T-helper 1 cell treated with Interleukin-12 subunit alpha and Interleukin-12 subunit beta and Interleukin-4 antibody, amounts not matched to agents 30 ng/mL and 1 ng/mL, for 36 hours (primary cell): ENCODE measurements around the gene ZNF319. TPM values are rescaled to one million over a fixed set of nuclear protein-coding genes. Genes with fewer than 3 reads are reported as not detected.

Source experiments
- intact Hi-C: fragments of 100-400 bp; cut with micrococcal nuclease; formaldehyde crosslinking; loops from one replicate; pipeline ENCODE4 v1.15.1; 2024
- total RNA-seq: library from RNA; stranded (reverse); gene quantifications from 2 replicates; pipeline ENCODE4 v1.2.3, GENCODE V29; 2022

Gene ZNF319
- total RNA-seq, 1 donor from 2014 or later, result 17.8 TPM

GRCh38 chr16:57999366-57999970 is 1.0 kb downstream of the ZNF319 start:
- intact Hi-C loops, result loop anchor here (2.0 kb wide), 2 partner anchors 199 to 351 kb away; no protein-coding TSS in a partner anchor

DNA sequence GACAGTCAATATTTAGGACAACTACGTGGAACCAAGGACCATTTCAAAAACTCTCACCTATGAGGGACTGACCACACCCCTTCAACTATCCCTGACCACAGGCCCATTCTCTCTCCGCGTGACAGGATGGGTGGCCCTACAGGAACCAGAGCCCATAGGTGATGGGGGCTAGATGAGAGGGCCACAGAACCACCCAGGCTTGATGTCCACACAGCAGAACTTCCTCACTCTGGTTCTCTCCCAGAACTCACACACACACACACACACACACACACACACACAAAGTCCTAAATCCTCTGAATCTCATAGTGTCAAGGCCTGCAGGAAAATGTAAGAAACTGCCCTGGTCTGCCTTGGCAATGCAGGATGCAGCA is 1.5 kb downstream of the ZNF319 start:
- intact Hi-C loops, result loop anchor here (1.0 to 2.0 kb wide), 4 partner anchors 189 to 813 kb away; partner anchors contain the start of genes PSME3IP1 and RSPRY1

DNA sequence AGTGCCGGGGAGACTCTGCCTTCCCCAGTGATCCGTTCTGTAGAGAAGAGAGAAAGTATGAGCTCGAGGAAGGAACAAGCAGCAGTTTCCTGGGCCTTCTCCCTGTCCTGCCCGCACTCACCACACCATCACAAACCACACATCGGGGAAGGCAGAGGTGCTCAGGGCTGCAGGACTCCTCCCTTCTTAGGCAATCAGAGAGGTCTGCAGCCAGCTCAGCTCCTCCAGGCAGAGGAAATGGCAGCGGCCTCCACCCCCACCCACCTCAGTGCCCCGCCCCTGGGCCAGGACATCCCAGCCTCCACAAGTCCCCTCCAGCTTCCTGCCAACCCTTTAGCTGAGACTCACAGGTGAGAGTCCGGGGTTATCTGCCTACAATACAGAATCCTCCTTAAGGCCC is 2.0 kb downstream of the ZNF319 start:
- intact Hi-C loops, result loop anchor here (1.0 to 2.0 kb wide), 4 partner anchors 188 to 812 kb away; partner anchors contain the start of genes PSME3IP1 and RSPRY1

- intact Hi-C loops, result loop anchor here (1.0 to 2.0 kb wide), 4 partner anchors 187 to 811 kb away; partner anchors contain the start of genes PSME3IP1 and RSPRY1
Measured at GRCh38 chr16:57997528-57998265, 2.8 kb downstream of the ZNF319 start.

- intact Hi-C loops, result no loop called here
Measured at GRCh38 chr16:57997176-57997527, 3.3 kb downstream of the ZNF319 start.

GRCh38 chr16:57996406-57997175 is 3.9 kb downstream of the ZNF319 start:
- intact Hi-C loops, result no loop called here

DNA sequence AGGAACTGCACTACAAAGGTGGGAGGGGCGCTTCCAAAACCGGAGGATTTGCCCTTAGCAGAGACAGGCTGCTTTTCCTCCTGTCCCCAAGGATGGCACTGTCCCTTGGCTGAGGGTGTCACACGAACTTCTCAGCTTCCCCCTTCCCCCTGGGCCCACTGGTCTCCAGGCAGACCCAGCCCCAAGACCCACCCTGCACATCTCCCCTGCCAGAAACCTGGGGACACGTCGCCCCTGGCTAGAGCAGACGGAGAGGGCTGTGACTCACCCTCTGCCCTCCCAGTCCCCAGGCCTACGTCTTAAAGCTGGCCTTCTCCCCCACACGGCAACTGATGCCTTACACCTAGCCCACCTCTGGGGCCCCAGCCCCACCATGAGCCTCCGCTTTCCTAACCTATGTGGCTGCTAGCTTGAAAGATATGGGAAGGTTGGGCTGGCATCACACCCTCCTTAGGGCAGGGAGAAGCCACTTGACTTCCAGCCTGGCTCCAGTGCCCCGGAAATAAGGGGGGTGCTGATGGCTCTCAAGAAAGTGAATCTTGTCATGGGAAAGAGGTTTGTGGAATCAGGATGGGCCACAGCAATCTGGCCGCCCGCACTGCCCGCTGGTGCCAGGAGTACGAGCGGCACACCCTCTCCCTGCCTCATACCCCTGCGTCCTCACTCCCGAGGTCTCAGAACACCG is 4.6 kb downstream of the ZNF319 start:
- intact Hi-C loops, result no loop called here

GRCh38 chr16:57994778-57995177 is 5.7 kb downstream of the ZNF319 start:
- intact Hi-C loops, result no loop called here

GRCh38 chr16:57994361-57994760 is 6.1 kb downstream of the ZNF319 start:
- intact Hi-C loops, result no loop called here

DNA sequence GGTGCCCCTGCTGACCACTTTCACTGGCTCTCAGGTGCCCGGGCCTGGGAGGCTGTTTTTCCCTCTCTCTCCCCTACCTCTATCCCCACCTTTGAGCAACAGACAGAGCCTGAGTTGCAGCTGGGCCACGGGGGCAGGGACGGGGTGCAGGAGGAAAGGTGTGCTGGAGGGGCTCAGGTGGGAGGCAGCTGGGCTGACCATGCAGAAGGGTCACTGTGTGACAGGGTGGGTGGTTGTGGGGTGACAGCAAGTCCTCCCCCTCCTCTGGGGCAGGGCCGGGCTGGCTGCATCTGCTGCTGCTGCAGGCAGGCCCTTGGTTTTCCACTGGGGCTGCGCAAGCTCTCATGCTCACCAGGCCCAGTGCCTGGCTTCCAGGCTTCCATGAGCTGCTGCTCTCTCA is 6.6 kb downstream of the ZNF319 start:
- intact Hi-C loops, result no loop called here

GRCh38 chr16:57993438-57993837 is 7.0 kb downstream of the ZNF319 start:
- intact Hi-C loops, result no loop called here

GRCh38 chr16:57992084-57992483 is 8.4 kb downstream of the ZNF319 start:
- intact Hi-C loops, result no loop called here

DNA sequence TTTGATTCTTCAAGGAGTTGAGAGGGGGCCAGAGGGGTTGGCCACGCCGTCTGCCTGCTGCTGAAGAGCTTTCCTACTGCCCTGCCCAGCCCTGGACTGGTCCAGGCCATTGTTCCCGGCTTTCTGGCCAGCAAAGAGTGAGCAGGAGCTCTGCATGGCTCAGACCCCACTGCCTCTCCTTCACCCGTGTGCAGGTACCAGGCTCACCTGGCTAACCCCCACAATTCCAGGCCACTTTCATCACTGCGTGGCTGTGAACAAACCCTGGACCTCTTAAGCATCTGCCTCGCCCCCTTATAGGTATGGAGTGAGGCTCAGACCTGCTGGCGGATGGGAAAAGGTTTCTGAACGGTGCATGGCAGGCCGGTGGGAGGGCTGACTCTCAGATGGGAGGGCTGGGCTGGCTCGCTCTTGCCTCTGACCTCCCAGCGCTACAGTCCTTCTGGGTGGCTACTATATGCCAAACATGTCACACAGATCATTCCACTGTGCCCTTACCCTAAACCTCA is 8.9 kb downstream of the ZNF319 start:
- intact Hi-C loops, result no loop called here

DNA sequence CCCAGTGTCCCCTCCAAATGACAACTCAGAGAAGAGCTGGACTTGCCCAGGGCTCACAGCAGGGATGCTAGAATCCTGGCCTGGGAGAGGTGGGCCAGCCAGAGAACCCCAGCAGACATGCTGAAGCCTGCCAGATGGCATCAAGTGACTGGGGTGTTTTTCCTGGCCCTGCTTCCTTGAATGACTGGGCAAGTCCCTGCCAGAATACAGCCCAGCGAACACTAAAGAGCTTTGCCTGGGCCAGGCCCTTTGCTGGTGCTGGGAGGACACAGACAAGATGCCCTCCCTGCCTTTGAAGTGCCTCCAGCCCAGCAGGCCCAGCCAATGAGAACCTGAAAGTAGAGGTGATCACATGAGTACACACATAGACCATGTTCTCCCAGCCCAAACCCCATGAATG is 11.5 kb downstream of the ZNF319 start:
- intact Hi-C loops, result loop anchor here (5.0 kb wide), 1 partner anchor 452 kb away; the partner anchor contains the start of gene CCDC102A

DNA sequence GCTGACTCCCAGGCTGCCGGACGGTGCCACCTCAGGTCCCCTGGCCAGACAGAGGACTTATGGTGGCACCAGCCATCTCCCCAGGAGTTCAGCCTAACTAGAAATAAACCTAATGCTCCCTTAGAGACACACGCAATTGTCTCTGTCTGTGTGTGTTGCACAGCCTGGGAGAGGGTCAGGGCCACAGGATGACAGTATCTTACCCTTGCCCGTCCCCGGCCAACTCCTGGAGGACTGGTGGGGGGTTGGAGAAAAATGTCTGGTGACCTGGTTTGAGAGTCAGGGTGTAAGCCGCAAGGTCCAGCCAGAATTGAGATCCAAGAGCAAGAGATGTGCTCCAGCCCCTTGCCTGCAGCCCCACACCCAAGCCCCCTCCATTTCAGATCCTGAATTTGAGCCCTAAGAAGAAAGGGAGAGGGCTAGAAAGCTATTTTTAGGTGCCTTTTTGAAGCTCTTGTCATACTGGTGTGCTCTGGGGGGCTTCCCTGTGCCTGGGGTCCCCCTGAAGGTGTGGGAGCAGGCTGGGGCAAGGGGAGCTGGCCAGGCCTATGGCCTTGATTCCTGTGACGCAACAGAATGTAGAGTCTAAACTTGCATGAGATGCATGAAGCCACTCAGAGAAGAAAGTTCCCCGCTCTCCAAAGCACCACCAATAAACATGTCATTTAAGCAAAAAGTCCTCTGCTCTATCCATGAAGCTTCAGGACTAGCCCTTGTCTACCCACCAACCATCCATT is 12.9 kb downstream of the ZNF319 start:
- intact Hi-C loops, result loop anchor here (5.0 kb wide), 1 partner anchor 450 kb away; the partner anchor contains the start of gene CCDC102A

GRCh38 chr16:57986196-57986595 is 14.3 kb downstream of the ZNF319 start:
- intact Hi-C loops, result loop anchor here (5.0 kb wide), 1 partner anchor 449 kb away; the partner anchor contains the start of gene CCDC102A

- intact Hi-C loops, result loop anchor here (1.0 to 5.0 kb wide), 10 partner anchors 16 to 448 kb away; partner anchors contain the start of genes CCDC102A, CFAP20, CSNK2A2 and KATNB1
Measured at GRCh38 chr16:57985204-57986181, 15.0 kb downstream of the ZNF319 start.

- intact Hi-C loops, result loop anchor here (1.0 to 5.0 kb wide), 10 partner anchors 17 to 447 kb away; partner anchors contain the start of genes CCDC102A, CFAP20, CSNK2A2 and KATNB1
Measured at GRCh38 chr16:57984443-57985203, 15.8 kb downstream of the ZNF319 start.
